ENCODE measurements around the gene ZNF609. TPM values are rescaled to one million over a fixed set of nuclear protein-coding genes. Genes with fewer than 3 reads are reported as not detected.

The ZNF609 gene
- total RNA-seq, 2 experiments from 2014 or later, result 30.0 to 34.1 TPM

DNA sequence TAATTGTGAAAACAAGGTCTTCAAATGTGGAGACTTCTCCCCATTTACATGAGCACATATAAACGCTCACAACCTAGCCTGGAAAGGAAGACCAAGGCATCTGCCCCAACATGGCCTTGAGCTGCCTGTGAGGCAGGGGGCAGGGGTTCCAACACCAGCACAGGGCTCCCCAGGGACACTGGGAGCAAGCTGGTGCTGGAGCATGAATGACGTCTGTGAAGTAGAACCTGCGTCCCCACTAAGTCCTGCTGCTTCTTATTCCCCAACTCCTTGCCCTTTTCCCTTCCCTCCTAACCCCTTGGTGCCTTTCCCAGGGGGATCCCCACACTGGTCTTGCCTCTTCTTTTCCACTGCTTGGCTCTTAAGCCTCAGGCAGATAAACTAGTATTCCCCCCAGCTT, 221.9 kb downstream of the ZNF609 start:
- ChIA-PET POLR2A (interaction anchor here (1.0 kb wide), 1 partner anchor 9 kb away, joined by 3 read pairs; no protein-coding TSS in a partner anchor), CTCF (interaction anchor here (1.1 to 9.3 kb wide), 3 partner anchors 31 to 255 kb away, joined by 3 to 107 read pairs (median 4); no protein-coding TSS in a partner anchor)
- Mint-ChIP-seq H3K27ac (no peak overlapping the region), H3K4me3 (no peak overlapping the region), H3K27me3 (no peaks in the 10 kb centered on the region), H3K4me1 (no peaks in the 10 kb centered on the region), H3K36me3 (ENCODE audit: low read depth) (peaks cover 40% of the 10 kb centered on the region), H3K9me3 (no peaks in the 10 kb centered on the region)
- no peak for DNase-seq

DNA sequence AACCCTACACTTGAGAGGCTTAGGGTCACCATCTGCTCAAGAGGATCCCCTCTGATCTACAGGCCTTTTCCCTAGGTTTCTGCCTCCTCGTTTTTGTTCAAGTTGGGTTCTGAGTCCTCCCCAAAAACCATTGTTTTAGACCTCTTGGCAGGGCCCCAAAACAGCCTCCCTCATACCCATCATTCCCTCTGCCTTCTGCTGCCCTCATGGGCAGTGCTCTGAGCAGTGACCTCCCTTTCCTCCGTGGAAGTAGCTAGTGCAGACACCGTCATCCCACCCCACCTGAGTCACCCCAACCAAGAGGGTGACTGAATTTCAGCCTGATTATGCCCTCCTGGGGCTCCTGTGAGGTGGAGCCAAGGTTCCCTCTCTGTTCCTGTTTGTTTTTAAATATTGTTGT, 223.0 kb downstream of the ZNF609 start:
- Mint-ChIP-seq H3K4me1 (no peaks in the 10 kb centered on the region), H3K27ac (no peak overlapping the region), H3K9me3 (no peaks in the 10 kb centered on the region), H3K27me3 (no peaks in the 10 kb centered on the region), H3K36me3 (ENCODE audit: low read depth) (peaks cover 45% of the 10 kb centered on the region), H3K4me3 (no peak overlapping the region)
- POLR2A ChIA-PET, result no interaction called here
- DNase-seq, result no peak
- CTCF ChIA-PET, result interaction anchor here (1.6 to 9.3 kb wide), 2 partner anchors 32 to 48 kb away, joined by 4 to 107 read pairs; no protein-coding TSS in a partner anchor

DNA sequence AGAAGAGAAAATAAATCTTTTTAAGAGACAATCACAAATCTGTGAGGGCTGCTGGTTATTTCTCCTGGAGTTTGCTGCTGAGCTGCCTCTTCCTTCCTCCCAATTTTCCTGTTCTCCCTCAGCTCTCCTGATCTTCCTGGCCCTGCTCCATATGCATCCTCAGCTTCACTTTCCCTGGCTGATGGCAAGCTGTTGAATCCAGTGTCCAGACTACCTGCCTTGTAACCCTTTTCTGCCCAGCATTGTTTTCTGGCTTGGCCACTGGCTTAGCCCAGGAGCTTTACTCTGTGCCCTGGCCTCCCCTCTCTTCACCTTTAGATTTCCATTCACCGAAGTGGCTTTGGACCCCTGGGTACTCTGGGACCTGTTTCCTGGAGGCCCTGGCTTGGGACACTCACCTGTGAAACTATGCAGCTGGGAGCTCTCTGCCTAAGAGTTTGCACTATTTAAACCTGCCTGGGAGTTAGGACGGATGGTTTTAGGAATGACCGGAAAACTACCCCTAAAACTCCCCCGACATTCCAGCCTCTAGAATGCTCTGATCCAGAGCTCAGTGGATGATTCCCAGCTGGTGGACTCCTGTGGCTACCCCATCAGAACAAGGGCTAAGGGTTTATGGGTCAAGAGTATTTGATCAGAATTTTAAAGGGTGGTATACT, 225.0 kb downstream of the ZNF609 start:
- POLR2A ChIA-PET, result no interaction called here
- H3K9me3 Mint-ChIP-seq, result no peaks in the 10 kb centered on the region
- CTCF ChIA-PET, result interaction anchor here (0.5 to 9.3 kb wide), 8 partner anchors 12 to 250 kb away, joined by 3 to 107 read pairs (median 5); no protein-coding TSS in a partner anchor

DNA sequence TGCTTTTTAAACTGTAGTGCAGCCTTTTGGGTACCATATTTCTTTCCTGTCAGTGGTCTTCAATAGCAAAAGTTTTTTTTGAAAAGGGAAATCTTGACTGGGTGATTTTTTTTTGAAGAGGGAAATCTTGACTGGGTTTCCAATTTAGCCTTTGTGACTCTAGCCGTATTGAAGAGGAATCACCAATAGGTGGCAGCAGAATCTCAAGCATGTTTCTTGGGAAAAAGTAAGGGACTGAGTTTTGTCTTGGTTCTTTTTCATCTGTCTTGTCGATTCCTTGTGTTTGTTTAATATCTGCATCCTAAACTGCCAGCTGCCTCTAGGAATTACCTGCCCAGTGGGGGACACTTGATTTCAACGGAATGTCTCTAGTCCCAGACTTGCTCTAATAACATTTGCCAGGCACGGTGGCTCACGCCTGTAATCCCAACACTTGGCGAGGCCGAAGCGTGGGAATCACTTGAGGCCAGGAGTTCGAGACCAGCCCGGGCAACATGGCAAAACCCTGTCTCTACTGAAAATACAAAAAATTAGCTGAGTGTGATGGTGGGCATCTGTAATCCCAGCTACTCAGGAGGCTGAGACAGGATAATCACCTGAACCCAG, 225.9 kb downstream of the ZNF609 start:
- ChIA-PET CTCF (interaction anchor here (0.6 to 9.3 kb wide), 17 partner anchors 9 to 468 kb away, joined by 3 to 107 read pairs (median 4); no protein-coding TSS in a partner anchor), POLR2A (interaction anchor here (1.0 kb wide), 1 partner anchor 42 kb away, joined by 5 read pairs; no protein-coding TSS in a partner anchor)
- peaks cover 38% of the 10 kb centered on the region for H3K36me3 Mint-ChIP-seq (ENCODE audit: low read depth)
- DNase-seq, result no peak
- H3K4me3 Mint-ChIP-seq, result no peak overlapping the region
- no peaks in the 10 kb centered on the region for H3K4me1 Mint-ChIP-seq
- H3K27me3 Mint-ChIP-seq, result no peaks in the 10 kb centered on the region
- H3K27ac Mint-ChIP-seq, result no peak overlapping the region
- H3K9me3 Mint-ChIP-seq, result no peaks in the 10 kb centered on the region

More for the DNA sequence above, 225.0 kb downstream of the ZNF609 start:
- no peak overlapping the region for H3K4me3 Mint-ChIP-seq
- no peaks in the 10 kb centered on the region for H3K4me1 Mint-ChIP-seq
- no peaks in the 10 kb centered on the region for H3K27me3 Mint-ChIP-seq
- H3K36me3 Mint-ChIP-seq (ENCODE audit: low read depth), result peaks cover 42% of the 10 kb centered on the region
- no peak overlapping the region for H3K27ac Mint-ChIP-seq
- DNase-seq, result no peak

DNA sequence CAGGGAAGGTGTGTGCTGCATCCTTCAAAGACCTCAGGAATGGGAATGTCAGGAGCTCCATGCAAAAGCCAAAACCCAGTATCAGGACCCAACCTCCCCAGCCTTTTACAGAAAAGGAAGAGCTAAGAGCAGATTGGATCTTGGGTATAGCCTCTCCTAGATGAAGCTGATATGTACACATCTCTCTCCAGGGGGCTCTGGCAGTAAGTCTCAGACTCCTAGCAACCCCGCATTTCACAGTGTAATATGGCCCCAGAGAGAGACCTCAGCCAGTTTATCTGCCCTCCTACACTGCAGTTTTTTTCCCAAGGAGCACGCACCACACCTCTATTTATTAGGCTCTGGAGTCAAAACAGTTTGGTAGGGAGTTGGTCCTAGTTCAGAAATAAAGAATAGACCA, 226.8 kb downstream of the ZNF609 start:
- CTCF ChIA-PET, result interaction anchor here (0.5 to 9.3 kb wide), 14 partner anchors 10 to 598 kb away, joined by 3 to 107 read pairs (median 4); no protein-coding TSS in a partner anchor
- H3K36me3 Mint-ChIP-seq (ENCODE audit: low read depth), result peaks cover 35% of the 10 kb centered on the region
- DNase-seq, result no peak
- POLR2A ChIA-PET, result interaction anchor here (1.0 kb wide), 1 partner anchor 41 kb away, joined by 5 read pairs; no protein-coding TSS in a partner anchor
- no peak overlapping the region for H3K27ac Mint-ChIP-seq
- no peaks in the 10 kb centered on the region for H3K4me1 Mint-ChIP-seq
- H3K9me3 Mint-ChIP-seq, result no peaks in the 10 kb centered on the region
- H3K27me3 Mint-ChIP-seq, result no peaks in the 10 kb centered on the region
- no peak overlapping the region for H3K4me3 Mint-ChIP-seq

DNA sequence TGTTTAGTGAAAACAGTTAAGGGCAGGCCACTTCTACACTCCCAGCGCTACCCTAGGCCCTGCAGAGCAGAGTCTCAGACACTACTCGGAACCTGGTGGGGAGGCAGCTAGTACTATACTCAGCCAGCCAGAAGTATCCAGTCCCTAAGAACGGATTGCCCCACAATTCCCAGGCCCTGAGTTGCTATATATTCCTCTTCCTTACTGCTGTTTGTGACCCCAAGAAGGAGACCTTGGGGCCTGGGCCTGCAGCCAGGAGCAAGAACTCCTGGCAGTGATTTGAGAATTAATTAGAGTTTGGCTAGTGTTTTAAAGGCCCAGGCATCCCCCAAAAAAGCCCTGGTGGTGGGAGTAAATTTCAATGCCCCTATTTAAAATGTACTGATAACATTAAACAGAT, 227.3 kb downstream of the ZNF609 start:
- no peak overlapping the region for H3K27ac Mint-ChIP-seq
- H3K9me3 Mint-ChIP-seq, result no peaks in the 10 kb centered on the region
- ChIA-PET CTCF (interaction anchor here (0.5 to 9.3 kb wide), 5 partner anchors 10 to 208 kb away, joined by 3 to 107 read pairs (median 4); no protein-coding TSS in a partner anchor), POLR2A (no interaction called here)
- no peaks in the 10 kb centered on the region for H3K4me1 Mint-ChIP-seq
- no peak for DNase-seq
- H3K27me3 Mint-ChIP-seq, result no peaks in the 10 kb centered on the region
- H3K36me3 Mint-ChIP-seq (ENCODE audit: low read depth), result peaks cover 32% of the 10 kb centered on the region
- no peak overlapping the region for H3K4me3 Mint-ChIP-seq

DNA sequence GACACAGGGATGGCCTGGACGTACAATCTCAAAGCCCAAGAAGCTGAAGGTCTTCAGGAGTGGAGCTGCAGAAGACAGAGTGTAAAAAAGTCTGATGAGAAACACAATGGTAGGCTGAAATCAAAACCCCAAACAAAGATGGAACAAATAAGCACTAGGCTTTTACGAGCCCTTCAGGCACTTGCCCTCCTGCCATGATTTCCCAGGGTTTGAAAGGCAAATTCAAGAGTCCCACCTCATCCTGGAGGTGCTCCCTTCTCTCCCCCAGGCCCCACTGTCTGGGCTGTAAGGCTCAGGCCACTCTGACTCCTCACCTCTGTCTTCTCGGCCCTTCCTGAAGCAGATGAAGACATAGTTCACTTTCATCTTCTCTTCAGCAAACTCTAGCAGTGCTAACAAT, 228.4 kb downstream of the ZNF609 start:
- Mint-ChIP-seq H3K27me3 (no peaks in the 10 kb centered on the region), H3K36me3 (ENCODE audit: low read depth) (peaks cover 26% of the 10 kb centered on the region), H3K4me1 (peaks cover 2% of the 10 kb centered on the region), H3K9me3 (no peaks in the 10 kb centered on the region), H3K4me3 (no peak overlapping the region), H3K27ac (no peak overlapping the region)
- DNase-seq, result no peak
- CTCF ChIA-PET, result interaction anchor here (3.5 kb wide), 1 partner anchor 39 kb away, joined by 18 read pairs; no protein-coding TSS in a partner anchor
- POLR2A ChIA-PET, result no interaction called here

DNA sequence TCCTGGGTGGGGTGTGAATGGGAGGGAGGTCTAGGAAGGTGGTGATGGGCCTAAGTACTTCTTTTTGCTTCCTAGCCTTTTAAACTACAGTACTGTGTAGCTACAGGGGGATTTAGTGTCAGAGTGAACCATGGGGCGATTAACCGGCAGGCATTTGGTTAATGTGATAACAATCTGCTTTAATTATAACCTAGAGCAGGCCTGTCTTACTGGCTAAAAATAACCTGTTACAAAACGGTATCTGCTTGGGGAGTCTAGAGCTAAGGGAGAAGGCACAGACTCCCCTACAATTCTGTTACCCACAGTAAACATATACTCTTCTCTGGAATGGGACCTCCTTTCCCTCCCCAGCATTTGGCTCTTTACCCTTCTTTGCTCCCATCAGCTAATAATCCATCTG, 229.6 kb downstream of the ZNF609 start:
- CTCF ChIA-PET, result interaction anchor here (0.8 to 3.5 kb wide), 6 partner anchors 10 to 303 kb away, joined by 3 to 18 read pairs (median 4); partner anchors contain the start of gene TRIP4
- Mint-ChIP-seq H3K4me3 (no peak overlapping the region), H3K27me3 (no peaks in the 10 kb centered on the region), H3K27ac (no peak overlapping the region), H3K9me3 (no peaks in the 10 kb centered on the region), H3K4me1 (peaks cover 2% of the 10 kb centered on the region), H3K36me3 (ENCODE audit: low read depth) (peaks cover 26% of the 10 kb centered on the region)
- POLR2A ChIA-PET, result interaction anchor here (0.6 to 1.2 kb wide), 2 partner anchors 14 to 80 kb away, joined by 3 to 5 read pairs; no protein-coding TSS in a partner anchor
- DNase-seq, result no peak

DNA sequence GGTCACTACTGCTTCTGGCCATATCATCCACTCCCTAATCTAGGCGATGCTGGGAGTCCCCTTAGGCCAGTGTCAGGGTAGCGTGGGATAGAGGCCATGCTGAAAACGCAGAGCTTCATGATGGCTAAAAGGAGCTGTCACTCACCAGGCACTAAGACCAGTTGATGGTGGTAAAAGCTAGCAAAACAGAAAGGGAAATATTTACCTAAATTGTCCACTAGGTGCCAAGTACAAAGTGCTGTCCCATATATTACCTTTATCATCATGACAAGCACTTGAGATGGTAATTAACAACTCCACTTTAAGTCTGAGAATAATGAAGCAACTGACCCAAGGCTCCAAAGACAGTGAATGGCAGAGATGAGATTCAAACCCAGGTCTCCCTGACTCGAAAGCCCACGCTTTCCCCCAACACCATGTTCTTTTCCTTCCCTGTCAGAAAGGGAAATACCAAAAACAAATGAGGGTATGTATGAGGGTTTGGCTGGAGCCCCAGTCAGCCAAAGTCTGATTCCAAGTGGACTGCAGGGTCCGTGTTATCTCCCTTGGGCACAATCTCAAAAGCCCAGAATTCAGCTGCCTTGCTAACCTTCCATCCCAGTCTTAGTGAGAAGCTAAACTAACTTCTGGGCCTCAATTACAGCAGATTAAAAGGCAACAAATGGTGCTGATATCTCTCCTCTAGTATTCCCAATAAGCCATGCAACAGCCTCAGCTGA, 230.4 kb downstream of the ZNF609 start:
- Mint-ChIP-seq H3K9me3 (no peaks in the 10 kb centered on the region), H3K4me3 (no peak overlapping the region), H3K4me1 (peaks cover 5% of the 10 kb centered on the region), H3K27ac (no peak overlapping the region), H3K27me3 (no peaks in the 10 kb centered on the region), H3K36me3 (ENCODE audit: low read depth) (peaks cover 31% of the 10 kb centered on the region)
- ChIA-PET CTCF (interaction anchor here (0.6 to 3.5 kb wide), 7 partner anchors 10 to 303 kb away, joined by 3 to 18 read pairs (median 4); partner anchors contain the start of gene TRIP4), POLR2A (interaction anchor here (0.6 to 1.2 kb wide), 2 partner anchors 13 to 81 kb away, joined by 3 to 5 read pairs; no protein-coding TSS in a partner anchor)
- DNase-seq, result no peak

DNA sequence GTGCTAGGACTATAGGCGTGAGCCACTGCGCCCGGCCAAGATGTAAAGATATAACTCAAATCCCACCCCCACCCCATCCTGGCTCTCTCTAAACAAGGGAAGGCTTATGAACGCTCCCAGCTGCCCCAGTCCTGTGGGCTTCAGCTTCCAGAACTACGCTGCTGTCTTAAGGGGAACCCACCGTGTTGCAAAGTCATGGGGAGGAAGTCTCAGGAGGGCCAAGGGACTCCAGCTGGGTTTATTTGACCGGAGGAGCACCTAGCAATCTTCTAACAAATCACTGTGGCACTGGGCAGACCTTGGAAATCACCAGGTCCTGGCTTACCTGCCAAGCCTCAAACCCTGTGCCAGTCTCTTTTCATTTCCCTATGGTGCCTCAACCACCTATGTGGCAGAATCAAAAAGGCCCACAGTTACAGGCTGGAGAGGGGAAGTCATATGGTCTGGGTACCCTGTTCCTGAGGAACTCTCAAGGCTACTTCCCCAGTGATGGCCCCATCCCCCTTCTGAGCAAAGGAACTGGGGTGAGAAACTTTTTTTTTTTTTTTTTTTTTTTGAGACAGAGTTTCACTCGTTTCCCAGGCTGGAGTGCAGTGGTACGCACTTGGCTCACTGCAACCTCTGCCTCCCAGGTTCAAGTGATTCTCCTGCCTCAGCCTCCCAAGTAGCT, 231.7 kb downstream of the ZNF609 start:
- ChIA-PET CTCF (interaction anchor here (1.9 to 3.5 kb wide), 3 partner anchors 9 to 38 kb away, joined by 5 to 18 read pairs (median 5); no protein-coding TSS in a partner anchor), POLR2A (interaction anchor here (0.7 kb wide), 1 partner anchor 56 kb away, joined by 4 read pairs; no protein-coding TSS in a partner anchor)
- Mint-ChIP-seq H3K4me1 (peaks cover 7% of the 10 kb centered on the region), H3K9me3 (no peaks in the 10 kb centered on the region), H3K36me3 (ENCODE audit: low read depth) (peaks cover 27% of the 10 kb centered on the region), H3K27me3 (no peaks in the 10 kb centered on the region), H3K27ac (no peak overlapping the region), H3K4me3 (no peak overlapping the region)
- no peak for DNase-seq

DNA sequence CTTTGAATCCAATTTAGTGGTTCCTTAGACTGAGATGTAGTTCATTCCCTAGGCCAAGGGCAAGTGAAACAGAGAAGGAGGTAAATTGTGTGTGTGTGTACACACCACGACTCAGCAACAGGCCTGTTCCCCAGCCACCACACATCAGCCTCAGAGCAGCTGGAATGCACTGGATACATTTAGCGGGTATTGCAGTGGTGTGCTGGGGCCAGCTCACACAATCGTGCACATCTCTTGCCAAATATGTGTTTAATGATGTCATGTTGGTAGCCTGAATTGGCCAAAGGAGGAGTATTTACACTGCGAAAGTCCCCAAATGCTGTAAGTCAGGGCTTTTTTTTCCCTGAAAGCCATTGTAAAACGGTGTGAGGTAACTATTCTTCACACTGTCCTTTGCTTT, 232.8 kb downstream of the ZNF609 start:
- H3K27ac Mint-ChIP-seq, result no peak overlapping the region
- POLR2A ChIA-PET, result no interaction called here
- CTCF ChIA-PET, result interaction anchor here (0.7 kb wide), 1 partner anchor 13 kb away, joined by 4 read pairs; no protein-coding TSS in a partner anchor

DNA sequence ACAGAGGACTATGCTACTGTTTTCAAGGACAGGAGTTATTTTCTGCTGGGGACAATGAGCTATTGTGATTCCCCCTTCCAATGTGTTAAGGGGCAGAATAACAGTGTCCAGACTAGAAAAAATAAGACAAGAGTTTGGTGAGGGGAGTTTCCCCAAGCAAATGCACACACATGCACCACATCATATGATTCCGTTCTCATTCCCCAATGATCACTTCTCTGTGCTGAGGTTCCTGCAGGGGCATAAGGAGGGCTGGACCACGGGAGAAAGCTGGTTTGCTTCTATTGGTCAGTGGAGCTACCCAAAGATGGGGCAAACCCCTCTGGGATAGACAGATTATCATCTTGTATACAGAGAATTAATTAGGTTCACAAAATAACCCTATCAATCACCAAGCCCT, 234.4 kb downstream of the ZNF609 start:
- DNase-seq, result no peak
- ChIA-PET POLR2A (no interaction called here), CTCF (interaction anchor here (1.2 to 1.3 kb wide), 2 partner anchors 8 to 33 kb away, joined by 5 to 7 read pairs; no protein-coding TSS in a partner anchor)
- H3K9me3 Mint-ChIP-seq, result no peaks in the 10 kb centered on the region
- H3K4me1 Mint-ChIP-seq, result peaks cover 32% of the 10 kb centered on the region
- no peaks in the 10 kb centered on the region for H3K27me3 Mint-ChIP-seq
- H3K27ac Mint-ChIP-seq, result no peak overlapping the region
- H3K4me3 Mint-ChIP-seq, result no peak overlapping the region
- peaks cover 10% of the 10 kb centered on the region for H3K36me3 Mint-ChIP-seq (ENCODE audit: low read depth)

More for the DNA sequence above, 232.8 kb downstream of the ZNF609 start:
- H3K27me3 Mint-ChIP-seq, result no peaks in the 10 kb centered on the region
- H3K9me3 Mint-ChIP-seq, result no peaks in the 10 kb centered on the region
- H3K4me1 Mint-ChIP-seq, result peaks cover 15% of the 10 kb centered on the region
- DNase-seq, result no peak
- H3K4me3 Mint-ChIP-seq, result no peak overlapping the region
- H3K36me3 Mint-ChIP-seq (ENCODE audit: low read depth), result peaks cover 17% of the 10 kb centered on the region

Measured in activated CD4-positive, alpha-beta memory T cell treated with anti-CD3 and anti-CD28 coated beads, Interleukin-2, amount 10 ng/mL, durations not matched to agents 7 days and 5 days (primary cell).